Urothelium cell line (cell line): ENCODE measurements around the gene N4BP2.
"Not testable (repeated sequence)": the region's sequence is repeated elsewhere in the genome, so short reads cannot be mapped to it uniquely, and the experiment has no call there.

Source experiments
- DNase-seq: peaks from one replicate; pipeline ENCODE4 v3.0.0; 2011; ENCODE audit warnings: low spot score, mixed read lengths
- FAIRE-seq: peaks from 2 replicates; lab custom pipeline; 2011; peaks lifted over from hg19 to GRCh38; lab: Jason Lieb, UNC

N4BP2 gene

GRCh38 chr4:40086421-40086820 lies 29.8 kb downstream of the N4BP2 start:
- no peak for FAIRE-seq

GRCh38 chr4:40087799-40088366 lies 31.2 kb downstream of the N4BP2 start:
- FAIRE-seq (no peak), DNase-seq (no peak)

More at GRCh38 chr4:40086421-40086820, 29.8 kb downstream of the N4BP2 start:
- DNase-seq: no peak

- FAIRE-seq, DNase-seq: not testable (repeated sequence)
Measured at GRCh38 chr4:40093400-40093799, 36.8 kb downstream of the N4BP2 start.

- no peak for FAIRE-seq
- DNase-seq: no peak
Measured at GRCh38 chr4:40099010-40099409, 42.4 kb downstream of the N4BP2 start.

GRCh38 chr4:40107150-40107549 lies 50.5 kb downstream of the N4BP2 start:
- FAIRE-seq, DNase-seq: not testable (repeated sequence)

- no peak for FAIRE-seq
Measured at GRCh38 chr4:40112027-40112792, 55.6 kb downstream of the N4BP2 start.

GRCh38 chr4:40114206-40114605 lies 57.6 kb downstream of the N4BP2 start:
- FAIRE-seq (no peak), DNase-seq (no peak)

More at GRCh38 chr4:40112027-40112792, 55.6 kb downstream of the N4BP2 start:
- no peak for DNase-seq

GRCh38 chr4:40118861-40119260 lies 62.2 kb downstream of the N4BP2 start:
- DNase-seq: no peak
- FAIRE-seq: no peak

- FAIRE-seq (no peak), DNase-seq (no peak)
Measured at GRCh38 chr4:40119344-40119743, 62.7 kb downstream of the N4BP2 start.

- no peak for FAIRE-seq
- peak; percentile 13 for DNase-seq
Measured at GRCh38 chr4:40121515-40121914, 64.9 kb downstream of the N4BP2 start.

GRCh38 chr4:40122941-40123340 lies 66.3 kb downstream of the N4BP2 start:
- FAIRE-seq (no peak), DNase-seq (no peak)

- FAIRE-seq: no peak
- no peak for DNase-seq
Measured at GRCh38 chr4:40124690-40125089, 68.0 kb downstream of the N4BP2 start.

- FAIRE-seq (no peak), DNase-seq (no peak)
Measured at GRCh38 chr4:40130401-40131036, 73.9 kb downstream of the N4BP2 start.

GRCh38 chr4:40132816-40133215 lies 76.2 kb downstream of the N4BP2 start:
- FAIRE-seq: no peak

GRCh38 chr4:40134206-40134917 lies 77.7 kb downstream of the N4BP2 start:
- DNase-seq (no peak), FAIRE-seq (no peak)

More at GRCh38 chr4:40132816-40133215, 76.2 kb downstream of the N4BP2 start:
- DNase-seq: no peak

- DNase-seq, FAIRE-seq: not testable (repeated sequence)
Measured at GRCh38 chr4:40136202-40136601, 79.6 kb downstream of the N4BP2 start.

GRCh38 chr4:40140196-40140595 lies 83.5 kb downstream of the N4BP2 start:
- FAIRE-seq: no peak

GRCh38 chr4:40140597-40140996 lies 83.9 kb downstream of the N4BP2 start:
- FAIRE-seq, DNase-seq: not testable (repeated sequence)

More at GRCh38 chr4:40140196-40140595, 83.5 kb downstream of the N4BP2 start:
- no peak for DNase-seq

GRCh38 chr4:40143926-40144508 lies 87.4 kb downstream of the N4BP2 start:
- DNase-seq (no peak), FAIRE-seq (peak; percentile 46)

- FAIRE-seq: no peak
- DNase-seq: no peak
Measured at GRCh38 chr4:40144716-40145115, 88.1 kb downstream of the N4BP2 start.

- DNase-seq, FAIRE-seq: not testable (repeated sequence)
Measured at GRCh38 chr4:40147490-40147889, 90.8 kb downstream of the N4BP2 start.
